H1 (cell line): ENCODE results near the gene SZT2. TPM values are rescaled to one million over a fixed set of nuclear protein-coding genes. Genes with fewer than 3 reads are reported as not detected.

Source experiments
- CEBPB ChIP-seq: IDR thresholded peaks from 2 replicates; pipeline ENCODE4 v1.6.1; 2012; ENCODE audit warnings: low read depth, low read length
- FOSL1 ChIP-seq: IDR thresholded peaks from 2 replicates; pipeline ENCODE4 v1.6.1; 2011; ENCODE audit warnings: mild to moderate bottlenecking, low read depth, low read length, moderate library complexity; ENCODE audit not compliant: insufficient read depth
- polyA plus RNA-seq, 7 experiments: library from polyadenylated mRNA; depleted of rRNA in 3 of 7; stranded (reverse) in 5 of 7; unstranded in 2 of 7; fragments of >200 nt in 5 of 7; fragments of 200-250 nt in 2 of 7; gene quantifications; 1 replicate in 5 of 7; 2 replicates in 1 of 7; 4 replicates in 1 of 7; pipeline versions ENCODE4 v1.2.1 to v1.2.3, GENCODE V29; 2011 to 2013; ENCODE audit warnings: missing spikeins in 2 of 7, mixed read lengths in 2 of 7
- total RNA-seq: library from RNA; stranded (reverse); fragmentation: NEBNext Ultra II Directional; extraction: Animal tissue kit (Norgen Biotek cat#: 25700); gene quantifications from 2 replicates; pipeline ENCODE4 v1.2.1, GENCODE V29; 2021

The SZT2 gene
- total and polyA plus RNA-seq, 2 of the 8 experiments (the other 6 are each of a cell fraction or from before 2014, with no cell fraction given), result 4.7 to 12.9 TPM

- TF ChIP-seq FOSL1, result no peak
- TF ChIP-seq CEBPB, result no peak
Observed at GRCh38 chr1:43357251-43357650, 32.4 kb upstream of the SZT2 start (continued).
